GM21619 (cell line): ENCODE measurements around the gene GCNT4.
"Not testable (repeated sequence)": the region's sequence is repeated elsewhere in the genome, so short reads cannot be mapped to it uniquely, and the experiment has no call there.

Experiments used
- ATAC-seq: cut with Tn5 transposase; IDR thresholded peaks from one replicate; pipeline ENCODE4 v1.9.1; 2021; ENCODE audit not compliant: unreplicated experiment

The GCNT4 gene

GRCh38 chr5:75052192-75053053, at the start of gene GCNT4:
TSS of gene GCNT4 (minus strand) at chr5:75052558. CDS start at chr5:75030037, 22,521 bp downstream.
- no peak for ATAC-seq

GRCh38 chr5:75095956-75096355, 43.6 kb upstream of the GCNT4 start:
- ATAC-seq = not testable (repeated sequence)

- ATAC-seq = no peak
Measured at GRCh38 chr5:75091597-75091996, 39.2 kb upstream of the GCNT4 start.

- no peak for ATAC-seq
Measured at GRCh38 chr5:75089662-75090061, 37.3 kb upstream of the GCNT4 start.

- ATAC-seq = no peak
Measured at GRCh38 chr5:75089137-75089536, 36.8 kb upstream of the GCNT4 start.

GRCh38 chr5:75088648-75089047, 36.3 kb upstream of the GCNT4 start:
- ATAC-seq = no peak

GRCh38 chr5:75081510-75081909, 29.2 kb upstream of the GCNT4 start:
- no peak for ATAC-seq

- ATAC-seq = not testable (repeated sequence)
Measured at GRCh38 chr5:75079346-75079745, 27.0 kb upstream of the GCNT4 start.

GRCh38 chr5:75078027-75078426, 25.7 kb upstream of the GCNT4 start:
- no peak for ATAC-seq

- no peak for ATAC-seq
Measured at GRCh38 chr5:75072061-75072460, 19.7 kb upstream of the GCNT4 start.

- no peak for ATAC-seq
Measured at GRCh38 chr5:75071100-75071499, 18.7 kb upstream of the GCNT4 start.

- ATAC-seq = no peak
Measured at GRCh38 chr5:75067434-75067833, 15.1 kb upstream of the GCNT4 start.

GRCh38 chr5:75062925-75063531, 10.7 kb upstream of the GCNT4 start:
- ATAC-seq = no peak

GRCh38 chr5:75059912-75060545, 7.7 kb upstream of the GCNT4 start:
- ATAC-seq = no peak

- ATAC-seq = no peak
Measured at GRCh38 chr5:75058986-75059535, 6.7 kb upstream of the GCNT4 start.

GRCh38 chr5:75057561-75057960, 5.2 kb upstream of the GCNT4 start:
- ATAC-seq = no peak

- ATAC-seq = no peak
Measured at GRCh38 chr5:75055727-75056144, 3.4 kb upstream of the GCNT4 start.

GRCh38 chr5:75054134-75054930, 2.0 kb upstream of the GCNT4 start:
- ATAC-seq = no peak

GRCh38 chr5:75053304-75054133, 1.2 kb upstream of the GCNT4 start:
- ATAC-seq = no peak

- ATAC-seq = no peak
Measured at GRCh38 chr5:75053054-75053303, 621 bp upstream of the GCNT4 start.
